Heart right ventricle (tissue), 16 donors: Measurements from ENCODE around the gene SUGP2. TPM values are rescaled to one million over a fixed set of nuclear protein-coding genes. Genes with fewer than 3 reads are reported as not detected.

Source experiments
- ATAC-seq, 8 donors: fragments of 200-7000 bp; cut with Tn5 transposase; one replicate each; pipeline ENCODE4 v1.9.1; 2020; ENCODE audit warnings: mild to moderate bottlenecking in 8 of 8, moderate library complexity in 8 of 8, moderate number of reproducible peaks in 1 of 8
- DNase-seq, 2 donors: peaks; one replicate each; pipeline ENCODE4 v3.0.0-alpha.2; 2020
- H3K27ac ChIP-seq, 10 donors: fragments of 200-600 bp; sonication (generic) in 2 of 10; one replicate each; pipeline versions ENCODE4 v1.5.0 to v1.8.0; 2020 to 2022; ENCODE audit warnings: mild to moderate bottlenecking in 3 of 10
- H3K27me3 ChIP-seq, 7 donors: fragments of 200-600 bp; one replicate each; pipeline ENCODE4 v1.8.0; 2021 to 2022; ENCODE audit warnings: mild to moderate bottlenecking in 2 of 7
- H3K36me3 ChIP-seq, 9 donors: fragments of 200-600 bp; sonication (generic) in 1 of 9; one replicate each; pipeline versions ENCODE4 v1.5.0 to v1.8.0; 2020 to 2022; ENCODE audit warnings: mild to moderate bottlenecking in 2 of 9
- H3K4me1 ChIP-seq, 9 donors: fragments of 200-600 bp; sonication (generic) in 1 of 9; one replicate each; pipeline versions ENCODE4 v1.5.0 to v1.8.0; 2020 to 2022; ENCODE audit warnings: mild to moderate bottlenecking in 4 of 9
- H3K4me3 ChIP-seq, 10 donors: fragments of 200-600 bp; sonication (generic) in 2 of 10; one replicate each; pipeline versions ENCODE4 v1.5.0 to v1.8.0; 2020 to 2022; ENCODE audit warnings: mild to moderate bottlenecking in 7 of 10, moderate library complexity in 2 of 10
- H3K9me3 ChIP-seq, 11 donors: fragments of 200-600 bp in 10 of 11; sonication (generic) in 2 of 11; one replicate each; pipeline versions ENCODE4 v1.5.0 to v1.8.0; 2013 to 2022; ENCODE audit warnings: mild to moderate bottlenecking in 2 of 11, control low read depth in 1 of 11, moderate library complexity in 1 of 11
- WGBS, 2 donors: extraction: QIAGEN DNeasy Blood & Tissue Kit; methylation state at CpG; one replicate each; pipeline ENCODE4 v1.1.7; 2013; ENCODE audit warnings: inconsistent platforms in 1 of 2; 5-methylcytosine and 5-hydroxymethylcytosine counted together
- intact Hi-C, 10 donors: fragments of 100-400 bp; cut with DNase I; formaldehyde crosslinking; loops; one replicate each; pipeline versions ENCODE4 v1.11.1 to v1.14.2; 2022
- polyA plus RNA-seq, 2 donors: library from polyadenylated mRNA; stranded (reverse); fragments of 200-250 nt; gene quantifications; one replicate each; pipeline ENCODE4 v1.2.3, GENCODE V29; 2013
- total RNA-seq, 10 donors: library from RNA; stranded (reverse); fragmentation: NEBNext Ultra II Directional in 3 of 10; extraction: Animal tissue kit (Norgen Biotek cat#: 25700) in 3 of 10; gene quantifications; one replicate each; pipeline versions ENCODE4 v1.2.1 to v1.2.4, GENCODE V29; 2021 to 2023
- TF ChIP-seq, protein P1 (sequence below), 9 donors: fragments of 200-600 bp; sonication (generic) in 2 of 9; IDR thresholded peaks; one replicate each; pipeline versions ENCODE4 v1.5.0 to v1.8.0; 2021 to 2022; ENCODE audit warnings: antibody characterized with exemption in 9 of 9, mild to moderate bottlenecking in 5 of 9, moderate library complexity in 1 of 9
- donor health status: Arrhythmogenic right ventricular cardiomyopathy.
- donor health status: ischemic (EF 13 %, LVEDD 7.1; RV severe dilation, severe dysfunction).
- donor health status: healthy with polysubstance abuse.
- donor health status: DM: no; HTN: yes; CAD: no.
- donor health status: DM: no; HTN: no; CAD: no.
- donor health status: ischemic (EF 25% LVEDD 6.9; RV normal size, moderate dysfunction).
- donor health status: ischemic (EF 25% LVEDD 5.7; RV mildly dilated, moderate dysfunction).
- donor health status: healthy.
- donor health status: DM: yes; HTN: yes; CAD: no.
- donor health status: Ischemic cardiomyopathy.
- donor health status: ischemic (EF 35%, LVEDD 5.7; RV mildly dilated, moderate dysfunction).
- donor health status: nonischemic (EF 11% LVEDD 7.7; RV severe dilation, severe dysfunction).
- donor health status: DM: yes; HTN: yes; CAD: no.
- donor health status: PGD.
- donor health status: ischemic (EF 29% LVEDD 5.4; RV normal size, mild dysfunction).
- donor health status: nonischemic (EF 23%, LVEDD 6.1; RV moderate dilation, normal function).

SUGP2 gene
- total and polyA plus RNA-seq, 12 donors, result 27.2 to 85.2 (median 63.3) TPM

DNA sequence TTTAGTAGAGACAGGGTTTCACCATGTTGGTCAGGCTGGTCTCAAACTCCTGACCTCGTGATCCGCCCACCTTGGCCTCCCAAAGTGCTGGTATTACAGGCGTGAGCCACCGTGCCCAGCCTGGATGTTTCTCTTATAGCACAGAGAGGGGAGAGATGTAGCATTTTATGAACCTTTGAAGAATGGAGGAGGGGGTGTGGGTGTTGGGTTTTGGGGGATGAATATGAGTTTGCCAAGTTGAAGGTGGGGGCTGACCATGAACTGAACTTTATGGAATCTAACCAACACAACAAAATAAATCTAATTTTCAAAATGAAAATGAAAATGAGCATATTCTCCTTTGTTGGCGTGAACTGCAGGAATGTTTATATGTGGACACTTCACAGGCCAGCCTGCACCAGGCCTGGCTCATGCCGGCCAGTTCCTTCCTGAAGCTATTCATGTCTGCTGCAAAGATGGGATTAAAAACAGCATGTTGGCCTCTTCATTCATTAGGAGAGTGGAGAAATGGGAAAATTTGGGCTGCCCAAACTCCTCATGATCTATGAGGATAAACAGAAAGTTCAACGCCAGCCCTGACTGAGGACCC lies 52.8 kb downstream of the SUGP2 start:
- WGBS, 2 donors, result 83 to 84% methylated on average over 7 of the region's 7 CpGs
- Histone ChIP-seq H3K27me3 (peaks cover 0 to 8% (median 3%) of the 10 kb centered on the region in 7 donors), H3K9me3 (no peaks in the 10 kb centered on the region), H3K36me3 (no peaks in the 10 kb centered on the region), H3K4me3 (no peak overlapping the region), H3K27ac (no peak overlapping the region), H3K4me1 (peaks cover 0 to 13% (median 5%) of the 10 kb centered on the region in 9 donors)
- no peak for DNase-seq
- intact Hi-C loops, result loop anchor here in 2 of 10 donors (5.0 to 10.0 kb wide), 2 partner anchors 33 to 86 kb away; partner anchors contain the start of gene CERS1 (in 1 of the 2)
- ATAC-seq, result no peak
- TF ChIP-seq, protein P1, sequence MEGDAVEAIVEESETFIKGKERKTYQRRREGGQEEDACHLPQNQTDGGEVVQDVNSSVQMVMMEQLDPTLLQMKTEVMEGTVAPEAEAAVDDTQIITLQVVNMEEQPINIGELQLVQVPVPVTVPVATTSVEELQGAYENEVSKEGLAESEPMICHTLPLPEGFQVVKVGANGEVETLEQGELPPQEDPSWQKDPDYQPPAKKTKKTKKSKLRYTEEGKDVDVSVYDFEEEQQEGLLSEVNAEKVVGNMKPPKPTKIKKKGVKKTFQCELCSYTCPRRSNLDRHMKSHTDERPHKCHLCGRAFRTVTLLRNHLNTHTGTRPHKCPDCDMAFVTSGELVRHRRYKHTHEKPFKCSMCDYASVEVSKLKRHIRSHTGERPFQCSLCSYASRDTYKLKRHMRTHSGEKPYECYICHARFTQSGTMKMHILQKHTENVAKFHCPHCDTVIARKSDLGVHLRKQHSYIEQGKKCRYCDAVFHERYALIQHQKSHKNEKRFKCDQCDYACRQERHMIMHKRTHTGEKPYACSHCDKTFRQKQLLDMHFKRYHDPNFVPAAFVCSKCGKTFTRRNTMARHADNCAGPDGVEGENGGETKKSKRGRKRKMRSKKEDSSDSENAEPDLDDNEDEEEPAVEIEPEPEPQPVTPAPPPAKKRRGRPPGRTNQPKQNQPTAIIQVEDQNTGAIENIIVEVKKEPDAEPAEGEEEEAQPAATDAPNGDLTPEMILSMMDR (IDR thresholded peaks at IDR 0.05), result no peak

DNA sequence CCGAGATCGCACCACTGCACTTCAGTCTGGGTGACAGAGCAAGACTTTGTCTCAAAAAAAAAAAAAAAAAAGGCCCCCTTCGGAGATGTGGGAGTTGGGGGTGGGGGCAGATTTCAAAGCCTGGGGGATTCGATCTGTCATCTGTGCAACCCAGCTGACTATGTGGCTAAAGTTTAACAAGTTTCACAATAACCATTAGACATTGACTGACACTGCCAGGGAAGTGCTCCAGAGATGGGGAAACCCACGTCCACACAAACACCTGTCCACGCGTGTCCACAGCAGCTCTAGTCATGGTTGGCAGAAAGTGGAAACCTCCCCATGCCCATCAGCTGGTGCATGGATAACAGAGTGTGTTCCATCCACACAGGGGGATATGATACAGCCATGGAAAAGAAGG lies 54.7 kb downstream of the SUGP2 start:
- 76% methylated on average over 7 of the region's 7 CpGs for WGBS, 2 donors
- DNase-seq (no peak), ATAC-seq (no peak)
- H3K27me3 ChIP-seq, result peaks cover 0 to 9% (median 3%) of the 10 kb centered on the region in 7 donors
- H3K4me1 ChIP-seq, result no peaks in the 10 kb centered on the region
- H3K27ac ChIP-seq, result no peak overlapping the region
- no peaks in the 10 kb centered on the region for H3K36me3 ChIP-seq
- TF ChIP-seq, protein P1 (IDR thresholded peaks at IDR 0.05), result no peak
- no peak overlapping the region for H3K4me3 ChIP-seq
- no peaks in the 10 kb centered on the region for H3K9me3 ChIP-seq
- intact Hi-C loops, result no loop called here

DNA sequence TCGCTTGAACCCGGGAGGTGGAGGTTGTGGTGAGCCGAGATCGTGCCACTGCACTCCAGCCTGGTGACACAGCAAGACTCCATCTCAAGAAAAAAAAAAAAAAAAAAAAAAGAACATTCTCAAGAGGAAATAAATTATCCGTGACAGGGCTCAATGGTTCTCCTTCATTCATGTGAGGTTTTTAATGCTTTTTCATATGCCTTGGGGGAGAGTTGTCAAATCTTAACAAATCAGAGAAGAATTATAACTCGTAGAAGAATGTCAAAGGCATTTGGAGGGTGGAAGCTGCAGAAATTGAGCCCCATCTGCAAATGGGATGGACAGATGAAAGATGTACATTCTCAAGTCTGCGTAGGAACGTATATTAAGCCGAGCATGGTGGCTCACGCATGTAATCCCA lies 57.4 kb downstream of the SUGP2 start:
- intact Hi-C loops, result no loop called here
- TF ChIP-seq, protein P1 (IDR thresholded peaks at IDR 0.05), result no peak
- Histone ChIP-seq H3K4me3 (no peak overlapping the region), H3K27me3 (peaks cover 0 to 3% (median 0%) of the 10 kb centered on the region in 7 donors), H3K36me3 (no peaks in the 10 kb centered on the region), H3K9me3 (no peaks in the 10 kb centered on the region), H3K4me1 (peaks cover 0 to 22% (median 12%) of the 10 kb centered on the region in 9 donors), H3K27ac (no peak overlapping the region)
- WGBS, 2 donors, result 82 to 85% methylated on average over 10 of the region's 10 CpGs
- ATAC-seq (no peak), DNase-seq (no peak)

DNA sequence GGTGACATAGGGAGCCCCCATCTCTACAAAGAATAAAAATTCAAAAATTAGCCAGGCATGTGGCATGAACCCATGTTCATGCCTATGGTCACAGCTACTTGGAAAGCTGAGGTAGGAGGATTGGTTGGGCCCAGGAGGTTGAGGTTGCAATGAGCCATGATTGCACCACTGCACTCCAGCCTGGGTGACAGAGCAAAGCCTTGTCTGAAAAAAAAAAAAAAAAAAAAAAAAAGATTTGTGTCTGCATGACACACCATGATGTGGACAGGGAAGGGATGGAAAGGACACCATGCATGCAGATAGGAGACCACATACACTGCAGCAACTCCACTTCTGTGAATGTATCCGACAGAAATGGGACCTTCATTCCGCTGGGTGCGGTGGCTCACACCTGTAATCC lies 58.3 kb downstream of the SUGP2 start:
- TF ChIP-seq, protein P1 (IDR thresholded peaks at IDR 0.05), result no peak
- 98 to 99% methylated on average over 3 of the region's 3 CpGs for WGBS, 2 donors
- intact Hi-C loops, result no loop called here

More for the DNA sequence above, 58.3 kb downstream of the SUGP2 start:
- Histone ChIP-seq H3K27ac (no peak overlapping the region), H3K36me3 (no peaks in the 10 kb centered on the region), H3K9me3 (no peaks in the 10 kb centered on the region), H3K4me3 (no peak overlapping the region), H3K27me3 (peaks cover 0 to 3% (median 0%) of the 10 kb centered on the region in 7 donors), H3K4me1 (peaks cover 0 to 27% (median 13%) of the 10 kb centered on the region in 9 donors)
- ATAC-seq (no peak), DNase-seq (no peak)
